ENCODE measurements around the gene LTBR. TPM values are rescaled to one million over a fixed set of nuclear protein-coding genes. Genes with fewer than 3 reads are reported as not detected.

Gene LTBR
- total RNA-seq, 1 experiment from 2014 or later = 178 TPM

- POLR2A ChIA-PET (ENCODE audit: unreplicated experiment) = interaction anchor here (0.7 kb wide), 1 partner anchor 283 kb away, joined by 7 read pairs; the partner anchor contains the start of gene LPAR5
- intact Hi-C loops (cut with micrococcal nuclease; ENCODE audit: unreplicated experiment) = no loop called here
Observed at GRCh38 chr12:6352193-6353173, 31.5 kb upstream of the LTBR start.

GRCh38 chr12:6354495-6355393 lies 29.2 kb upstream of the LTBR start:
- H3K79me2 ChIP-seq (ENCODE audit: low read depth) = no peaks in the 10 kb centered on the region
- peaks cover 40% of the 10 kb centered on the region for H3F3A ChIP-seq (ENCODE audit: insufficient read depth, low read depth)
- H3K4me1 ChIP-seq (replicated peaks; ENCODE audit: insufficient read depth) = no peaks in the 10 kb centered on the region
- TF ChIP-seq CTCF (conservative IDR thresholded peaks at IDR 0.05) (no peak), EZH2 (IDR thresholded peaks at IDR 0.05; ENCODE audit: low read depth) (no peak)
- no peak overlapping the region for H3K4me2 ChIP-seq
- H3K9me3 ChIP-seq (ENCODE audit: insufficient read depth, low read depth) = no peaks in the 10 kb centered on the region
- no peaks in the 10 kb centered on the region for H3K9me2 ChIP-seq (ENCODE audit: insufficient read depth)
- intact Hi-C loops (cut with micrococcal nuclease; ENCODE audit: unreplicated experiment) = no loop called here
- CTCF ChIA-PET = interaction anchor here (1.1 to 1.4 kb wide), 2 partner anchors 10 to 16 kb away, joined by 3 read pairs; no protein-coding TSS in a partner anchor
- POLR2A ChIA-PET (ENCODE audit: unreplicated experiment) = interaction anchor here (0.7 kb wide), 1 partner anchor 19 kb away, joined by 7 read pairs; no protein-coding TSS in a partner anchor
- no peaks in the 10 kb centered on the region; the same call in 1 of the 2 replicates for H4K20me1 ChIP-seq (ENCODE audit: insufficient read depth)
- H2AFZ ChIP-seq = no peak overlapping the region
- H3K27ac ChIP-seq = no peak overlapping the region
- H3K27me3 ChIP-seq (ENCODE audit: insufficient read depth, low read depth) = no peaks in the 10 kb centered on the region
- no peak for DNase-seq
- peaks cover 19% of the 10 kb centered on the region for H3K36me3 ChIP-seq (ENCODE audit: low read depth)
- BruUV-seq (replicated peaks) = no TSS peak
- H3K4me3 ChIP-seq = no peak overlapping the region

More at GRCh38 chr12:6352193-6353173, 31.5 kb upstream of the LTBR start:
- Histone ChIP-seq H3K4me3 (no peak overlapping the region), H3K79me2 (ENCODE audit: low read depth) (no peaks in the 10 kb centered on the region), H3K9me3 (ENCODE audit: insufficient read depth, low read depth) (no peaks in the 10 kb centered on the region), H3K27me3 (ENCODE audit: insufficient read depth, low read depth) (no peaks in the 10 kb centered on the region), H2AFZ (no peak overlapping the region), H3K4me1 (replicated peaks; ENCODE audit: insufficient read depth) (no peaks in the 10 kb centered on the region), H3K27ac (0 out of 2 replicates have a peak overlapping the region, but pooled peaks have one; percentile 13), H4K20me1 (ENCODE audit: insufficient read depth) (no peaks in the 10 kb centered on the region; the same call in 1 of the 2 replicates), H3F3A (ENCODE audit: insufficient read depth, low read depth) (peaks cover 39% of the 10 kb centered on the region), H3K36me3 (ENCODE audit: low read depth) (peaks cover 28% of the 10 kb centered on the region), H3K4me2 (no peak overlapping the region), H3K9me2 (ENCODE audit: insufficient read depth) (no peaks in the 10 kb centered on the region)
- no peak for DNase-seq
- TF ChIP-seq EZH2 (IDR thresholded peaks at IDR 0.05; ENCODE audit: low read depth) (no peak), CTCF (conservative IDR thresholded peaks at IDR 0.05) (no peak)
- CTCF ChIA-PET = interaction anchor here (0.6 to 0.7 kb wide), 2 partner anchors 10 to 364 kb away, joined by 3 to 7 read pairs; partner anchors contain the start of gene TNFRSF1A
- BruUV-seq (replicated peaks) = no TSS peak
